MM.1S (cell line): ENCODE results near the gene TMEM191C.
"Not testable (repeated sequence)": the region's sequence is repeated elsewhere in the genome, so short reads cannot be mapped to it uniquely, and the experiment has no call there.

Experiments used
- DNase-seq: peaks from one replicate; pipeline ENCODE4 v3.0.0-alpha.2; 2015
- H2AFZ ChIP-seq: fragments of 300-600 bp; sonication (generic); 2 replicates; pipeline ENCODE4 v1.6.0; 2016; ENCODE audit warnings: antibody characterized with exemption, low read length
- H3F3A ChIP-seq: fragments of 300-600 bp; sonication (generic); 2 replicates; pipeline ENCODE4 v1.6.1; 2016; ENCODE audit warnings: mild to moderate bottlenecking, antibody characterized with exemption, low read length, moderate library complexity, mixed read lengths; ENCODE audit not compliant: insufficient read depth
- H3K27ac ChIP-seq: fragments of 300-600 bp; sonication (generic); 2 replicates; pipeline ENCODE4 v1.5.1; 2016; ENCODE audit warnings: mild to moderate bottlenecking, low read length
- H3K27me3 ChIP-seq: fragments of 300-600 bp; sonication (generic); replicated peaks from 2 replicates; pipeline ENCODE4 v1.6.0; 2016; ENCODE audit warnings: low read length; ENCODE audit not compliant: insufficient read depth
- H3K36me3 ChIP-seq: fragments of 300-600 bp; sonication (generic); replicated peaks from 2 replicates; pipeline ENCODE4 v1.6.1; 2016; ENCODE audit warnings: mild to moderate bottlenecking, low read length, mixed read lengths; ENCODE audit not compliant: insufficient read depth
- H3K4me1 ChIP-seq: fragments of 300-600 bp; sonication (generic); 2 replicates; pipeline ENCODE4 v1.6.1; 2016; ENCODE audit warnings: low read length, mixed read lengths
- H3K4me2 ChIP-seq: fragments of 300-600 bp; sonication (generic); 2 replicates; pipeline ENCODE4 v1.6.0; 2016; ENCODE audit warnings: low read depth, low read length
- H3K4me3 ChIP-seq: fragments of 300-600 bp; sonication (generic); 2 replicates; pipeline ENCODE4 v1.5.1; 2016; ENCODE audit warnings: low read length, mixed read lengths
- H3K79me2 ChIP-seq: fragments of 300-600 bp; sonication (generic); 2 replicates; pipeline ENCODE4 v1.6.1; 2016; ENCODE audit warnings: mixed run types, low read length, mixed read lengths
- H3K9ac ChIP-seq: fragments of 300-600 bp; sonication (generic); 2 replicates; pipeline ENCODE4 v1.6.1; 2016; ENCODE audit warnings: low read length, mixed read lengths
- H3K9me2 ChIP-seq: fragments of 300-600 bp; sonication (generic); replicated peaks from 2 replicates; pipeline ENCODE4 v1.6.1; 2016; ENCODE audit warnings: mild to moderate bottlenecking, low read length, mixed read lengths; ENCODE audit not compliant: insufficient read depth
- H3K9me3 ChIP-seq: fragments of 300-600 bp; sonication (generic); replicated peaks from 2 replicates; pipeline ENCODE4 v1.6.1; 2016; ENCODE audit warnings: mild to moderate bottlenecking, low read length, mixed read lengths; ENCODE audit not compliant: insufficient read depth
- H4K20me1 ChIP-seq: fragments of 300-600 bp; sonication (generic); 2 replicates; pipeline ENCODE4 v1.6.1; 2016; ENCODE audit warnings: mild to moderate bottlenecking, low read length, moderate library complexity, mixed read lengths; ENCODE audit not compliant: insufficient read depth
- EZH2 ChIP-seq: fragments of 300-600 bp; sonication (generic); optimal IDR thresholded peaks from 2 replicates; pipeline ENCODE3; 2017; ENCODE audit warnings: low read depth, mild to moderate bottlenecking, antibody characterized with exemption, low read length, mixed read lengths
- EZH2phosphoT487 ChIP-seq: fragments of 300-600 bp; sonication (generic); IDR thresholded peaks from 2 replicates; pipeline ENCODE4 v1.6.1; 2018; ENCODE audit warnings: antibody characterized with exemption, low read length
- TF ChIP-seq, protein P1 (sequence below): fragments of 300-600 bp; sonication (generic); IDR thresholded peaks from 2 replicates; pipeline ENCODE4 v1.5.1; 2016; ENCODE audit warnings: antibody characterized with exemption, low read length, mixed read lengths

TMEM191C gene

DNA sequence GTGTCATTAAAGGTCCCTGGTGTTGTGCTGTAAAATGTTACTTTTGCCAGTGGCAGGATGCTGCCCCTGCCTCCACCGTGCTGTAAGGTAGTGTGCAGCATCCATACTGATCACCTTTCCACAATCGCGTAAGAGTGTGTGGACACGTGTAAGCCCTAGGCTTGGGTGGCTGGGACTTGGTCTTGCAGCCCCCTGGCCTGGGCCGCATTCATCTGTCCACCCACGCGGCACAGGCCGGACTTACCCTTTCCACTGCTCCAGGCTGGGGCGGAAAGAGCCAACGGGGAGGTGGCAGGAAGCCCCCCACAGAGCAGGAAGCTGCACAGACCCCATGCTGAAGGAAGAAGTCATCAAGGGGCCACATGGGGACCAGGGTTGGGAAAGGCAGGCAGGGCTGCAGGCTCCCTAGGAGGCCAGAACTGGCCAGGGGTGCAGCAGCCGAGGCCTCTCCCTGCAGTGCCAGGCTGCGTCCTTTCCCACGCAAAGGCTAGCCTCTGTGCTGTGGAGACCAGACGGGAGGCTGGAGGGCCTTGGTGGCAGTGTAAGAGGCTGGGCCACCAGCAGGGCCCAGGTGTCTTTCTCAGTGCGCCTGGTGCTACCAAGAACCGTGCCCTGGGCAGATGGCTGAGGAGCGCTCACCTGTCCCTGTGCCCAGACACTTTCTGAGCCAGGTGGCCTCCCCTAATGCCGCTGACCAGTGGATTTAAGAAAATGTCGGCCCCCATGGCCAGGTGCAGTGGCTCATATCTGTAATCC, 11.7 kb upstream of the TMEM191C start:
- H3K9me2 ChIP-seq = no peaks in the 10 kb centered on the region
- no peak overlapping the region for H3K27ac ChIP-seq
- H3K4me2 ChIP-seq = no peak overlapping the region
- DNase-seq = no peak
- TF ChIP-seq EZH2phosphoT487 = no peak
- TF ChIP-seq, protein P1, sequence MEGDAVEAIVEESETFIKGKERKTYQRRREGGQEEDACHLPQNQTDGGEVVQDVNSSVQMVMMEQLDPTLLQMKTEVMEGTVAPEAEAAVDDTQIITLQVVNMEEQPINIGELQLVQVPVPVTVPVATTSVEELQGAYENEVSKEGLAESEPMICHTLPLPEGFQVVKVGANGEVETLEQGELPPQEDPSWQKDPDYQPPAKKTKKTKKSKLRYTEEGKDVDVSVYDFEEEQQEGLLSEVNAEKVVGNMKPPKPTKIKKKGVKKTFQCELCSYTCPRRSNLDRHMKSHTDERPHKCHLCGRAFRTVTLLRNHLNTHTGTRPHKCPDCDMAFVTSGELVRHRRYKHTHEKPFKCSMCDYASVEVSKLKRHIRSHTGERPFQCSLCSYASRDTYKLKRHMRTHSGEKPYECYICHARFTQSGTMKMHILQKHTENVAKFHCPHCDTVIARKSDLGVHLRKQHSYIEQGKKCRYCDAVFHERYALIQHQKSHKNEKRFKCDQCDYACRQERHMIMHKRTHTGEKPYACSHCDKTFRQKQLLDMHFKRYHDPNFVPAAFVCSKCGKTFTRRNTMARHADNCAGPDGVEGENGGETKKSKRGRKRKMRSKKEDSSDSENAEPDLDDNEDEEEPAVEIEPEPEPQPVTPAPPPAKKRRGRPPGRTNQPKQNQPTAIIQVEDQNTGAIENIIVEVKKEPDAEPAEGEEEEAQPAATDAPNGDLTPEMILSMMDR = no peak
- TF ChIP-seq EZH2 = no peak
- no peak overlapping the region for H3K4me3 ChIP-seq
- H3F3A ChIP-seq = no peaks in the 10 kb centered on the region
- H2AFZ ChIP-seq = no peak overlapping the region
- H3K27me3 ChIP-seq = no peaks in the 10 kb centered on the region
- H3K4me1 ChIP-seq = no peaks in the 10 kb centered on the region
- H3K79me2 ChIP-seq = no peaks in the 10 kb centered on the region
- no peaks in the 10 kb centered on the region for H3K9me3 ChIP-seq
- no peaks in the 10 kb centered on the region for H4K20me1 ChIP-seq
- no peaks in the 10 kb centered on the region for H3K36me3 ChIP-seq
- H3K9ac ChIP-seq = no peak overlapping the region

DNA sequence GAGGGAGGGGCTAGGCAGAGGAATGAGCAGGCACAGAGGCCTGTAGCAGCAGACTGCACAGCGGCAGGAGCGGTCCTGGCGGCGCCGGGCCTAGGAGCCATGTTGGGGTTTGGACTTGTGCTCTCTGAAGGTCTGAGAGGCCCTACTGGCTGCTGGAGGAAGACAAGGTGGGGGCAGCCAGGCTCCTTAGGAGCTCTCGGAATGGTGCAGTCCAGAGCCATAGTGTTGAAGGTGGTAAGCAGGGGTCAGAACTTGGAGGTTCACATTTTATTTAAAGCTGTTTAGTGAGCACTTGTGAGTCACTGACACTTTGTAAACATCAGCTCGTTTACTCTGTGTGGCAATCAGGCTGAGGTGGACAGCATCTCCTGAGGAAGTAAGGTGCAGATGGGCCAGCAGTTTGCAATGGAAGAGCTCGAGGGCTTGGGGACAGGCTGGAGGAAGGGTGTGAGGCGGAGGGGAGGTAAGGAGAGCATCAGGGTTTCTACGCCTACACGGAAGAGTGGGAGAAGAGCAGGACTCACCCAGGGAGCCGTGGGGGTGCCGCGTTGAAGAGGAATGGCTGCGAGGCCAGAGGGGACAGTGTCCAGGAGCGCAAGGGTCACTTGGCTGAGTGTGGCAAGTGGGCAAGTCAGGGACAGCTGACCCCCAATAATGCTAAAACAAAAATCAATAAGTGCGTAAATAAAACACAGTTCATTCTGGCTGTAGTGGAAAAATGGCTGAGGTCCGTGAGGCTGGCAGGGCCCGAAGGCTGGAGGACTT, 10.0 kb upstream of the TMEM191C start:
- H4K20me1 ChIP-seq = no peaks in the 10 kb centered on the region
- no peaks in the 10 kb centered on the region for H3K27me3 ChIP-seq
- H3F3A ChIP-seq = no peaks in the 10 kb centered on the region
- no peaks in the 10 kb centered on the region for H3K9me2 ChIP-seq
- no peaks in the 10 kb centered on the region for H3K36me3 ChIP-seq
- no peaks in the 10 kb centered on the region for H3K4me1 ChIP-seq
- H2AFZ ChIP-seq = no peak overlapping the region
- no peak overlapping the region for H3K27ac ChIP-seq
- H3K4me3 ChIP-seq = no peak overlapping the region
- no peak for DNase-seq
- H3K9ac ChIP-seq = no peak overlapping the region
- no peaks in the 10 kb centered on the region for H3K9me3 ChIP-seq
- H3K4me2 ChIP-seq = no peak overlapping the region
- H3K79me2 ChIP-seq = no peaks in the 10 kb centered on the region
- TF ChIP-seq EZH2 = no peak
- TF ChIP-seq EZH2phosphoT487 = no peak
- TF ChIP-seq, protein P1 = no peak

DNA sequence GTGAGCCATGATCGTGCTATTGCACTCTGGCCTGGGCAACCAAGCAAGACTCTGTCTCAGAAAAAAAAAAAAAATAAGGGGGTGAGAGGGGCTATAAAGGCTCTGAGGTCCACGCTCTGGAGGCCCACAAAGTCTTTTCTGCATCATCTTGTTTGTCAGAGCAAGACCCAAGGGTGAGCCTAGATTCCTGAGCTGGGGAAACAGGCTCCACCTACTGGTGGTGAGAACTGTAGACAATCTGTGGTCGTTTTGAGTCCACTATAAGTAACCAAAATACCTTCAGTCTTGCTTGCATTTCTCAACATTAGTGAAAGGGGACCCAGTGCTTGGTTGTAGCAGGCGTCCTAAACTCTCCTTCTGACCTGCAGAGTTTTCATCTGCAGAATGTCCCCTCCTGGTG, 4.5 kb upstream of the TMEM191C start:
- H3K36me3 ChIP-seq, H3K27ac ChIP-seq, H3K27me3 ChIP-seq, H3K9me3 ChIP-seq, H3K79me2 ChIP-seq, H3K4me1 ChIP-seq, H4K20me1 ChIP-seq, H3K9ac ChIP-seq, H3K4me3 ChIP-seq, H2AFZ ChIP-seq, H3F3A ChIP-seq, H3K4me2 ChIP-seq, DNase-seq, H3K9me2 ChIP-seq: not testable (repeated sequence)

DNA sequence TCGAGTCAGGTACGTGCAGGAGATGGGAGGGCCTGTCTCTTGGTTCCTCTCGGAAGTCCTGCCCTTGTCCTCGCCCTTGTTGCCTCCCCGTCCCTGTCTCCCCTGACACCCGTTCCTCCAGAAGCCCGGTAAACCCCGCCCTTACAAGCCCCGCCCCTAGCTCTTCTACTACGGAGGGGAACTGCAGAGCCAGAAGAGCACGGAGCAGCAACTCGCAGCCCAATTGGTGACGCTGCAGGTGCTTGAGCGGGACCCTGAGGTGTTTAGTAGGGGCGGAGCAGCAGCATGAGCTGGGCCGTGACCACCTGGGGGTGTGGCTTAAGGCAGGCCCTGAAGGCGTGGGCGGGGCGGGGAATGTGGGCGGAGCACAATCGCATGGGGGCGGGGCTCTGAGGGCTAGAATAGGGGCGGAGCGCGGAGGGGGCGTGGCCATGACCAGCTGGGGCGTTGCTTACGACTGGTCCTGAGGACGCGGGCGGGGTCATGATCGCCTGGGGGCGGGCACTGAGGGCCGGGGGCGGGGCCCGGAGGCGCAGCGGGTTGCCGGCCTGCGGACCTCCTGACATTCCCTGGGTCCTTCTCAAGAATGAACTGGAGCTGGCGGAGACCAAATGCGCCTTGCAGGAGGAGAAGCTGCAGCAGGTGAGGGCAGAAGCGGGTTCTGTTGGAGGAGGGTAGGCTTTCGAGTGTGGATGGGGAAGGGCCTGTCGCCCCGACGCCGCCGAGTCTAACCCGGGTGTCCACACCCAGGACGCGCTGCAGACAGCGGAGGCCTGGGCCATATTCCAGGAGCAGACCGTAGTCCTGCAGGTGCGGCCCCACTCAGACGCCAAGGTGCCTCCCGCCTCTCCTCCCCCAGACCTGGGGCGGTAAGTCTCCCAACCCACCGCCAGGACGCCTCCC, 1.3 kb downstream of the TMEM191C start:
- H3K27ac ChIP-seq = peak overlapping the region; percentile 51; the same call in 1 of the 2 replicates
- peak; percentile 81 for DNase-seq
- H3K4me2 ChIP-seq, H3K36me3 ChIP-seq, H3K79me2 ChIP-seq, H2AFZ ChIP-seq, H3K9me2 ChIP-seq, H3K4me1 ChIP-seq, H3K4me3 ChIP-seq, H3K9me3 ChIP-seq, H4K20me1 ChIP-seq, H3K27me3 ChIP-seq, H3F3A ChIP-seq, H3K9ac ChIP-seq: not testable (repeated sequence)

DNA sequence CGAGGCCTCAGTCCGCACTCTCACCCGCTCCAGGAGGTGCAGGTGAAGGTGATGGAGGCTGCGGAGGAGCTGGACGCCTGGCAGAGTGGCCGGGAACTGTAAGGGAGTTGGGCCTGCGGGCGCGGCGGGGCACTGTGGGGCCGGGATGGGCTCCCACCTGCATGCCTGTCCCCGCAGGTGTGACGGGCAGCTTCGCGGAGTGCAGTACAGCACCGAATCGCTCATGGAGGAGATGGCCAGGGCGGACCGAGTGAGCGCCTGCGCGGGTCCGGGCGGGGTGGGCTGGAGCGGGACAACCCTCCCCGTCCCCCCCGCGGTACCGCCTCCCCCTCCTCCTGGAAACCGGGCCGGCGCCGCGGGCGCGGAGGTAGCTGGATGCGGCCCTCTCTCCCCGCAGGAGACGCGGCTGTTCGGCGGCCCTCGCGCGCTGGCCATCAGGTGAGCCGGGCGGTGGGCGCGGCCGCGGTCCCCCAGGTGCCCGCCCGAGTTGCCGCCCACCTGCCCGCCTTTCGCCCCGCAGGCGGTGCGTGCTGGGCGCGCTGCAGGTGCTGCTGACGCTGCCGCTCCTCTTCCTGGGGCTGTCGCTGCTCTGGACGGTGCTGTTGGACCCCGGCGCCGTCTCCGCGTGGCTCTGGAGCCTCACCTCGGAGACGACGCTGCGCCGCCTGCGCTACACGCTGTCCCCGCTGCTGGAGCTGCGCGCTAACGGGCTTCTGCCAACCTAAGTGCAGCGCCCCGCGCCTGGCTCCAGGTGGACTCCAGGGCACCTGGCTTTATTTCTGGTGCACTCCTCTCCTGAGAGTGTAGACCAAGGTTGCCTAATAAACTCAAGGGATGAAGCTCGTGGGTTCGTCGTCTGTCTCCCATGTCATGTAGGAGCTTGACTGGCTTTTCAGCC, 2.2 kb downstream of the TMEM191C start:
- H3F3A ChIP-seq, H3K4me1 ChIP-seq, H3K4me2 ChIP-seq, H3K36me3 ChIP-seq, H3K9me2 ChIP-seq, H3K27ac ChIP-seq, H3K4me3 ChIP-seq, H2AFZ ChIP-seq, H3K27me3 ChIP-seq, H3K9ac ChIP-seq, DNase-seq, H3K79me2 ChIP-seq, H4K20me1 ChIP-seq, H3K9me3 ChIP-seq: not testable (repeated sequence)
